Panc1 (cell line): ENCODE measurements around the gene ENDOV.

ENCODE experiments used
- TF ChIP-seq, protein P1 (sequence below), 2 experiments: IDR thresholded peaks; 2 replicates each; pipeline ENCODE4 v1.6.1; 2011 to 2012; ENCODE audit warnings: low read depth in 2 of 2, control low read depth in 1 of 2, low read length in 1 of 2, mild to moderate bottlenecking in 1 of 2, moderate library complexity in 1 of 2; ENCODE audit not compliant: insufficient read depth in 1 of 2
- TF ChIP-seq, protein P2 (sequence below): fragments of 450-650 bp; IDR thresholded peaks from 2 replicates; pipeline ENCODE4 v1.5.1; 2017; ENCODE audit warnings: mild to moderate bottlenecking

DNA sequence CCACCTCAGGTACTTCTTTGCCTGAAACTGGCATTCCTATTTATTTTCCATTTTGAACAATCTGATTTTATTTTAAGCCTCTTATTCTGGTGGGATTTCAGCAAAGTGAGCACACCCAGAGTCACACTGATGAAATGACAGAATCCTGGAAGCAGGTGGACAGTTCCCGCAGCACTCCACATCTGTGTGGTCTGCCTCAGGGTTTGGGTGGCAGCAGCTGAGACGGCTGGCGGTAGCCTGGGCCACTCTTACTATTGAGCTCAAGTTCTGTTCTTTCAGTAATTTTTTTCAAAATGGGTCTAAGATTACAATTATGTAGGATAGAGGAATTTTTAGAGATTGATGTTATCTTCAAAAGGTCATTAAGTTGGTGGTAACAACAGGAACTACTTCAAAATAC is 32.5 kb upstream of the ENDOV start:
- TF ChIP-seq, protein P1, sequence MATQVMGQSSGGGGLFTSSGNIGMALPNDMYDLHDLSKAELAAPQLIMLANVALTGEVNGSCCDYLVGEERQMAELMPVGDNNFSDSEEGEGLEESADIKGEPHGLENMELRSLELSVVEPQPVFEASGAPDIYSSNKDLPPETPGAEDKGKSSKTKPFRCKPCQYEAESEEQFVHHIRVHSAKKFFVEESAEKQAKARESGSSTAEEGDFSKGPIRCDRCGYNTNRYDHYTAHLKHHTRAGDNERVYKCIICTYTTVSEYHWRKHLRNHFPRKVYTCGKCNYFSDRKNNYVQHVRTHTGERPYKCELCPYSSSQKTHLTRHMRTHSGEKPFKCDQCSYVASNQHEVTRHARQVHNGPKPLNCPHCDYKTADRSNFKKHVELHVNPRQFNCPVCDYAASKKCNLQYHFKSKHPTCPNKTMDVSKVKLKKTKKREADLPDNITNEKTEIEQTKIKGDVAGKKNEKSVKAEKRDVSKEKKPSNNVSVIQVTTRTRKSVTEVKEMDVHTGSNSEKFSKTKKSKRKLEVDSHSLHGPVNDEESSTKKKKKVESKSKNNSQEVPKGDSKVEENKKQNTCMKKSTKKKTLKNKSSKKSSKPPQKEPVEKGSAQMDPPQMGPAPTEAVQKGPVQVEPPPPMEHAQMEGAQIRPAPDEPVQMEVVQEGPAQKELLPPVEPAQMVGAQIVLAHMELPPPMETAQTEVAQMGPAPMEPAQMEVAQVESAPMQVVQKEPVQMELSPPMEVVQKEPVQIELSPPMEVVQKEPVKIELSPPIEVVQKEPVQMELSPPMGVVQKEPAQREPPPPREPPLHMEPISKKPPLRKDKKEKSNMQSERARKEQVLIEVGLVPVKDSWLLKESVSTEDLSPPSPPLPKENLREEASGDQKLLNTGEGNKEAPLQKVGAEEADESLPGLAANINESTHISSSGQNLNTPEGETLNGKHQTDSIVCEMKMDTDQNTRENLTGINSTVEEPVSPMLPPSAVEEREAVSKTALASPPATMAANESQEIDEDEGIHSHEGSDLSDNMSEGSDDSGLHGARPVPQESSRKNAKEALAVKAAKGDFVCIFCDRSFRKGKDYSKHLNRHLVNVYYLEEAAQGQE (IDR thresholded peaks at IDR 0.05; ENCODE audit: insufficient read depth in 1 of 2, low read depth in 2 of 2, low read length in 1 of 2): no peak
- TF ChIP-seq, protein P2, sequence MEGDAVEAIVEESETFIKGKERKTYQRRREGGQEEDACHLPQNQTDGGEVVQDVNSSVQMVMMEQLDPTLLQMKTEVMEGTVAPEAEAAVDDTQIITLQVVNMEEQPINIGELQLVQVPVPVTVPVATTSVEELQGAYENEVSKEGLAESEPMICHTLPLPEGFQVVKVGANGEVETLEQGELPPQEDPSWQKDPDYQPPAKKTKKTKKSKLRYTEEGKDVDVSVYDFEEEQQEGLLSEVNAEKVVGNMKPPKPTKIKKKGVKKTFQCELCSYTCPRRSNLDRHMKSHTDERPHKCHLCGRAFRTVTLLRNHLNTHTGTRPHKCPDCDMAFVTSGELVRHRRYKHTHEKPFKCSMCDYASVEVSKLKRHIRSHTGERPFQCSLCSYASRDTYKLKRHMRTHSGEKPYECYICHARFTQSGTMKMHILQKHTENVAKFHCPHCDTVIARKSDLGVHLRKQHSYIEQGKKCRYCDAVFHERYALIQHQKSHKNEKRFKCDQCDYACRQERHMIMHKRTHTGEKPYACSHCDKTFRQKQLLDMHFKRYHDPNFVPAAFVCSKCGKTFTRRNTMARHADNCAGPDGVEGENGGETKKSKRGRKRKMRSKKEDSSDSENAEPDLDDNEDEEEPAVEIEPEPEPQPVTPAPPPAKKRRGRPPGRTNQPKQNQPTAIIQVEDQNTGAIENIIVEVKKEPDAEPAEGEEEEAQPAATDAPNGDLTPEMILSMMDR: no peak
